A673 (cell line): Measurements from ENCODE around the gene USP48. TPM values are rescaled to one million over a fixed set of nuclear protein-coding genes. Genes with fewer than 3 reads are reported as not detected.

Experiments
- BruUV-seq: library from RNA; stranded (reverse); fragments of 400-500 nt; replicated peaks from 2 replicates; lab custom pipeline; 2021; lab: Mats Ljungman, UMichigan
- CTCF ChIA-PET: fragments of 300-600 bp; sonication (Branson Sonifier 250); formaldehyde crosslinking; loops from one replicate; lab custom pipeline; 2022; ENCODE audit warnings: antibody characterized with exemption; lab: Charles Lee
- POLR2A ChIA-PET: fragments of 300-600 bp; sonication (Branson Sonifier 250); formaldehyde crosslinking; loops from one replicate; lab custom pipeline; 2022; ENCODE audit warnings: antibody characterized with exemption; ENCODE audit not compliant: low non-redundant PET; lab: Charles Lee
- DNase-seq: peaks from one replicate; pipeline ENCODE4 v3.0.0-alpha.2; 2015; ENCODE audit warnings: low spot score
- H3K27ac ChIP-seq: fragments of 200-600 bp; sonication (generic); 2 replicates; pipeline ENCODE4 v1.5.1; 2016; ENCODE audit warnings: mixed run types, low read depth, mild to moderate bottlenecking, mixed read lengths, antibody characterized with exemption, low read length; ENCODE audit not compliant: poor library complexity, severe bottlenecking
- H3K27me3 ChIP-seq: fragments of 200-600 bp; sonication (generic); replicated peaks from 2 replicates; pipeline ENCODE4 v1.6.1; 2017; ENCODE audit warnings: mixed run types, low read depth, mild to moderate bottlenecking, mixed read lengths, antibody characterized with exemption, low read length; ENCODE audit not compliant: insufficient read depth, poor library complexity
- H3K36me3 ChIP-seq: fragments of 200-600 bp; sonication (generic); 2 replicates; pipeline ENCODE4 v1.6.1; 2016; ENCODE audit warnings: mixed run types, mild to moderate bottlenecking, mixed read lengths, antibody characterized with exemption, low read length; ENCODE audit not compliant: insufficient read depth, poor library complexity, severe bottlenecking
- H3K4me1 ChIP-seq: fragments of 200-600 bp; sonication (generic); 2 replicates; pipeline ENCODE4 v1.6.1; 2017; ENCODE audit warnings: mixed run types, mild to moderate bottlenecking, mixed read lengths, antibody characterized with exemption, low read length; ENCODE audit not compliant: insufficient read depth, poor library complexity, severe bottlenecking
- H3K4me3 ChIP-seq: fragments of 200-600 bp; sonication (generic); 2 replicates; pipeline ENCODE4 v1.5.1; 2016; ENCODE audit warnings: low read depth, mixed run types, mild to moderate bottlenecking, mixed read lengths, low read length; ENCODE audit not compliant: poor library complexity, severe bottlenecking
- H3K9me3 ChIP-seq: fragments of 200-600 bp; sonication (generic); 2 replicates; pipeline ENCODE4 v1.6.1; 2016; ENCODE audit warnings: mixed run types, low read depth, mild to moderate bottlenecking, mixed read lengths, antibody characterized with exemption, low read length; ENCODE audit not compliant: poor library complexity, severe bottlenecking
- CTCF ChIP-seq: fragments of 300-800, 200-600 bp; sonication (generic); conservative IDR thresholded peaks from 2 replicates; pipeline ENCODE4 v1.5.1; 2017; ENCODE audit warnings: low read depth, mild to moderate bottlenecking, antibody characterized with exemption, low read length, moderate library complexity, mixed read lengths
- EZH2 ChIP-seq: fragments of 200-600 bp; sonication (generic); IDR thresholded peaks from 2 replicates; pipeline ENCODE4 v1.6.1; 2017; ENCODE audit warnings: borderline replicate concordance, low read depth, mild to moderate bottlenecking, mixed read lengths, antibody characterized with exemption, low read length; ENCODE audit not compliant: poor library complexity, severe bottlenecking
- intact Hi-C: fragments of 100-400 bp; cut with micrococcal nuclease; formaldehyde crosslinking; loops from one replicate; pipeline ENCODE4 v1.10.0; 2022; ENCODE audit not compliant: unreplicated experiment
- total RNA-seq: library from RNA; stranded (reverse); gene quantifications from 2 replicates; pipeline ENCODE4 v1.2.3, GENCODE V29; 2021

Gene USP48
- total RNA-seq, 1 experiment from 2014 or later, result 74.1 TPM

- no peaks in the 10 kb centered on the region for H3K9me3 ChIP-seq
- no peaks in the 10 kb centered on the region for H3K27me3 ChIP-seq
- no peaks in the 10 kb centered on the region for H3K36me3 ChIP-seq
- peaks cover 12% of the 10 kb centered on the region for H3K4me1 ChIP-seq
- ChIA-PET POLR2A (no interaction called here), CTCF (no interaction called here)
- no peak overlapping the region for H3K27ac ChIP-seq
- H3K4me3 ChIP-seq, result no peak overlapping the region
- TF ChIP-seq EZH2, result no peak
- TF ChIP-seq CTCF, result no peak
- intact Hi-C loops, result no loop called here
- BruUV-seq, result no TSS peak
- DNase-seq, result no peak
These were observed 117.0 kb downstream of the USP48 start for GRCh38 chr1:21665711-21666575.

GRCh38 chr1:21664806-21665588, 118.0 kb downstream of the USP48 start:
- CTCF ChIA-PET, result no interaction called here
- Histone ChIP-seq H3K36me3 (no peaks in the 10 kb centered on the region), H3K27ac (no peak overlapping the region), H3K4me3 (no peak overlapping the region), H3K9me3 (no peaks in the 10 kb centered on the region), H3K4me1 (peaks cover 8% of the 10 kb centered on the region), H3K27me3 (no peaks in the 10 kb centered on the region)
- intact Hi-C loops, result no loop called here
- DNase-seq, result no peak
- POLR2A ChIA-PET, result no interaction called here
- TF ChIP-seq EZH2 (no peak), CTCF (no peak)
- no TSS peak for BruUV-seq

- peaks cover 4% of the 10 kb centered on the region for H3K4me1 ChIP-seq
- no peak overlapping the region for H3K4me3 ChIP-seq
- no peaks in the 10 kb centered on the region for H3K27me3 ChIP-seq
- H3K9me3 ChIP-seq, result no peaks in the 10 kb centered on the region
- ChIA-PET CTCF (interaction anchor here (1.7 kb wide), 1 partner anchor 10 kb away, joined by 3 read pairs; no protein-coding TSS in a partner anchor), POLR2A (no interaction called here)
- H3K27ac ChIP-seq, result no peak overlapping the region
- no peak for DNase-seq
- TF ChIP-seq EZH2 (no peak), CTCF (no peak)
- no peaks in the 10 kb centered on the region for H3K36me3 ChIP-seq
- intact Hi-C loops, result no loop called here
- BruUV-seq, result no TSS peak
These were observed 118.8 kb downstream of the USP48 start for GRCh38 chr1:21663951-21664805.
